Ishikawa (cell line): ENCODE data around the gene SH3RF2.

Source experiments
- CEBPB ChIP-seq: IDR thresholded peaks from 2 replicates; pipeline ENCODE4 v1.6.1; 2012
- CREB1 ChIP-seq: IDR thresholded peaks from 2 replicates; pipeline ENCODE4 v1.6.1; 2012; ENCODE audit warnings: low read depth
- EGR1 ChIP-seq: IDR thresholded peaks from 2 replicates; pipeline ENCODE4 v1.6.1; 2012
- EP300 ChIP-seq: IDR thresholded peaks from 2 replicates; pipeline ENCODE4 v1.6.1; 2012; ENCODE audit warnings: borderline replicate concordance
- FOXM1 ChIP-seq: IDR thresholded peaks from 2 replicates; pipeline ENCODE4 v1.6.1; 2012; ENCODE audit warnings: low read depth, borderline replicate concordance
- MAX ChIP-seq: IDR thresholded peaks from 2 replicates; pipeline ENCODE4 v1.6.1; 2012
- NFIC ChIP-seq: IDR thresholded peaks from 2 replicates; pipeline ENCODE4 v1.6.1; 2012
- RAD21 ChIP-seq: IDR thresholded peaks from 2 replicates; pipeline ENCODE4 v1.6.1; 2012; ENCODE audit warnings: low read depth
- REST ChIP-seq: IDR thresholded peaks from 2 replicates; pipeline ENCODE4 v1.6.1; 2012; ENCODE audit warnings: low read depth, mild to moderate bottlenecking
- TAF1 ChIP-seq: IDR thresholded peaks from 2 replicates; pipeline ENCODE4 v1.6.1; 2012; ENCODE audit warnings: low read depth, mild to moderate bottlenecking
- TCF12 ChIP-seq: IDR thresholded peaks from 2 replicates; pipeline ENCODE4 v1.6.1; 2012; ENCODE audit warnings: low read depth
- TEAD4 ChIP-seq: IDR thresholded peaks from 2 replicates; pipeline ENCODE4 v1.6.1; 2012
- USF1 ChIP-seq: IDR thresholded peaks from 2 replicates; pipeline ENCODE4 v1.6.1; 2012
- YY1 ChIP-seq: IDR thresholded peaks from 2 replicates; pipeline ENCODE4 v1.6.1; 2012; ENCODE audit warnings: low read depth
- ZBTB7A ChIP-seq: IDR thresholded peaks from 2 replicates; pipeline ENCODE4 v1.6.1; 2012; ENCODE audit warnings: low read depth

The SH3RF2 gene

GRCh38 chr5:146006470-146007190 lies 70.3 kb downstream of the SH3RF2 start:
- no peak for TF ChIP-seq RAD21
- TF ChIP-seq TAF1: no peak
- TF ChIP-seq USF1: no peak
- no peak for TF ChIP-seq MAX
- no peak for TF ChIP-seq NFIC
- no peak for TF ChIP-seq REST
- TF ChIP-seq TEAD4: no peak
- no peak for TF ChIP-seq CEBPB

- TF ChIP-seq EGR1 (no peak), ZBTB7A (no peak), MAX (no peak), EP300 (no peak), CEBPB (no peak), CREB1 (no peak), FOXM1 (no peak), TCF12 (no peak), RAD21 (no peak), TAF1 (no peak), REST (no peak), TEAD4 (no peak), YY1 (no peak), USF1 (no peak)
Measured at GRCh38 chr5:146007270-146007669, 70.9 kb downstream of the SH3RF2 start.

GRCh38 chr5:146007989-146008388 lies 71.6 kb downstream of the SH3RF2 start:
- TF ChIP-seq FOXM1: no peak
- no peak for TF ChIP-seq TEAD4
- no peak for TF ChIP-seq MAX
- no peak for TF ChIP-seq EGR1
- TF ChIP-seq USF1: no peak
- TF ChIP-seq YY1: no peak
- TF ChIP-seq REST: no peak
- no peak for TF ChIP-seq CEBPB
- TF ChIP-seq TAF1: no peak
- TF ChIP-seq CREB1: no peak
- no peak for TF ChIP-seq TCF12
- TF ChIP-seq NFIC: no peak
- no peak for TF ChIP-seq ZBTB7A
- no peak for TF ChIP-seq RAD21
- TF ChIP-seq EP300: no peak

GRCh38 chr5:146009020-146009419 lies 72.6 kb downstream of the SH3RF2 start:
- TF ChIP-seq USF1 (no peak), REST (no peak), CREB1 (no peak), ZBTB7A (no peak), EP300 (no peak), CEBPB (no peak), TAF1 (no peak), TCF12 (no peak), RAD21 (no peak), FOXM1 (no peak)
